Mammary epithelial cell (primary cell): ENCODE data around the gene FIBP.

Experiments used
- CTCF ChIP-seq, 2 donors: IDR thresholded peaks in 1 of 2; conservative IDR thresholded peaks in 1 of 2; 2 replicates each; pipeline ENCODE4 v1.5.1; 2011 to 2012; ENCODE audit warnings: inconsistent platforms in 2 of 2, low read length in 2 of 2, mild to moderate bottlenecking in 2 of 2, control low read depth in 1 of 2, low read depth in 1 of 2; ENCODE audit not compliant: insufficient read depth in 1 of 2; ENCODE audit errors: extremely low read depth in 1 of 2
- EZH2 ChIP-seq: IDR thresholded peaks from 2 replicates; pipeline ENCODE4 v1.6.1; 2012; ENCODE audit warnings: low read length, inconsistent platforms, borderline replicate concordance

- TF ChIP-seq CTCF (conservative IDR thresholded peaks at IDR 0.05 in 1 of 2, IDR thresholded peaks at IDR 0.05 in 1 of 2; ENCODE audit: extremely low read depth in 1 of 2, insufficient read depth in 1 of 2, low read depth in 1 of 2, low read length in 2 of 2) (no peak), EZH2 (no peak)
These were observed 31.4 kb downstream of the FIBP start for GRCh38 chr11:65856689-65857499.
